H9 (cell line): ENCODE data around the gene ETV7. TPM values are rescaled to one million over a fixed set of nuclear protein-coding genes. Genes with fewer than 3 reads are reported as not detected.

Experiments used
- DNase-seq: peaks from one replicate; pipeline ENCODE4 v3.0.0-alpha.2; 2017
- H2AFZ ChIP-seq: one replicate; pipeline ENCODE4 v1.6.1; 2013; ENCODE audit warnings: mild to moderate bottlenecking, low read length, control low read depth, moderate library complexity
- H2AK5ac ChIP-seq: 2 replicates; pipeline ENCODE4 v1.6.1; 2013; ENCODE audit warnings: low read length, control low read depth, mixed read lengths; ENCODE audit not compliant: insufficient read length
- H2BK120ac ChIP-seq: one replicate; pipeline ENCODE4 v1.6.1; 2013; ENCODE audit warnings: low read depth, mild to moderate bottlenecking, low read length, control low read depth, inconsistent platforms; ENCODE audit not compliant: poor library complexity, severe bottlenecking
- H2BK12ac ChIP-seq: 2 replicates; pipeline ENCODE4 v1.6.1; 2013; ENCODE audit warnings: low read length, control low read depth, mixed read lengths, low read depth; ENCODE audit not compliant: insufficient read length
- H2BK15ac ChIP-seq: 2 replicates; pipeline ENCODE4 v1.6.1; 2013; ENCODE audit warnings: low read depth, low read length, control low read depth
- H2BK20ac ChIP-seq: one replicate; pipeline ENCODE4 v1.6.1; 2013; ENCODE audit warnings: low read depth, mild to moderate bottlenecking, low read length, control low read depth, inconsistent platforms; ENCODE audit not compliant: poor library complexity, severe bottlenecking
- H2BK5ac ChIP-seq: 2 replicates; pipeline ENCODE4 v1.6.1; 2013; ENCODE audit warnings: low read length, control low read depth, mixed read lengths; ENCODE audit not compliant: insufficient read length
- H3K14ac ChIP-seq: 2 replicates; pipeline ENCODE4 v1.6.1; 2013; ENCODE audit warnings: low read length, control low read depth; ENCODE audit not compliant: insufficient read depth
- H3K18ac ChIP-seq: 2 replicates; pipeline ENCODE4 v1.6.1; 2013; ENCODE audit warnings: low read depth, mild to moderate bottlenecking, mixed read lengths, low read length, control low read depth; ENCODE audit not compliant: insufficient read length
- H3K23ac ChIP-seq: 2 replicates; pipeline ENCODE4 v1.6.1; 2013; ENCODE audit warnings: low read length, control low read depth, mixed read lengths, low read depth; ENCODE audit not compliant: insufficient read length
- H3K23me2 ChIP-seq: 2 replicates; pipeline ENCODE4 v1.6.1; 2013; ENCODE audit warnings: low read depth, mild to moderate bottlenecking, mixed read lengths, low read length, control low read depth; ENCODE audit not compliant: insufficient read length, poor library complexity, severe bottlenecking
- H3K27ac ChIP-seq: 2 replicates; pipeline ENCODE4 v1.5.1; 2013; ENCODE audit warnings: low read length, control low read depth, mixed read lengths, low read depth; ENCODE audit not compliant: insufficient read length
- H3K27me3 ChIP-seq: 2 replicates; pipeline ENCODE4 v1.6.1; 2013; ENCODE audit warnings: low read length, control low read depth, inconsistent platforms; ENCODE audit not compliant: insufficient read depth
- H3K4ac ChIP-seq: 2 replicates; pipeline ENCODE4 v1.6.1; 2013; ENCODE audit warnings: low read depth, mild to moderate bottlenecking, control low read depth, inconsistent platforms, low read length, moderate library complexity
- H3K4me1 ChIP-seq: 2 replicates; pipeline ENCODE4 v1.6.1; 2013; ENCODE audit warnings: low read length, control low read depth, inconsistent platforms; ENCODE audit not compliant: insufficient read depth
- H3K4me2 ChIP-seq: 2 replicates; pipeline ENCODE4 v1.6.1; 2013; ENCODE audit warnings: low read length, control low read depth, mixed read lengths; ENCODE audit not compliant: insufficient read length, insufficient read depth
- H3K56ac ChIP-seq: 2 replicates; pipeline ENCODE4 v1.6.1; 2013; ENCODE audit warnings: low read depth, mild to moderate bottlenecking, mixed read lengths, low read length, control low read depth; ENCODE audit not compliant: insufficient read length
- H3K79me1 ChIP-seq: 2 replicates; pipeline ENCODE4 v1.6.1; 2013; ENCODE audit warnings: low read depth, mild to moderate bottlenecking, moderate library complexity, low read length, control low read depth, inconsistent platforms; ENCODE audit not compliant: insufficient read depth, poor library complexity, severe bottlenecking
- H3K79me2 ChIP-seq: 2 replicates; pipeline ENCODE4 v1.6.1; 2013; ENCODE audit warnings: low read length, control low read depth, inconsistent platforms; ENCODE audit not compliant: insufficient read depth
- H3K9ac ChIP-seq: 2 replicates; pipeline ENCODE4 v1.6.1; 2013; ENCODE audit warnings: low read length, control low read depth, mixed read lengths; ENCODE audit not compliant: insufficient read length; ENCODE audit errors: extremely low read depth
- H3K9me3 ChIP-seq: one replicate; pipeline ENCODE4 v1.6.1; 2013; ENCODE audit warnings: low read depth, low read length, inconsistent platforms; ENCODE audit not compliant: control insufficient read depth
- H3T11ph ChIP-seq: one replicate; pipeline ENCODE4 v1.6.1; 2013; ENCODE audit warnings: mild to moderate bottlenecking, low read length, control low read depth, inconsistent platforms
- H4K20me1 ChIP-seq: one replicate; pipeline ENCODE4 v1.6.1; 2013; ENCODE audit not compliant: control insufficient read depth, insufficient read length, insufficient read depth
- H4K5ac ChIP-seq: 2 replicates; pipeline ENCODE4 v1.6.1; 2013; ENCODE audit warnings: low read depth, mild to moderate bottlenecking, mixed read lengths, low read length, control low read depth; ENCODE audit not compliant: insufficient read length
- H4K8ac ChIP-seq: replicated peaks from 2 replicates; pipeline ENCODE4 v1.6.1; 2013; ENCODE audit warnings: low read length, control low read depth, mixed read lengths, low read depth; ENCODE audit not compliant: insufficient read length
- H4K91ac ChIP-seq: 2 replicates; pipeline ENCODE4 v1.6.1; 2013; ENCODE audit warnings: low read depth, mild to moderate bottlenecking, moderate library complexity, mixed read lengths, low read length, control low read depth; ENCODE audit not compliant: insufficient read length
- H3K27ac Mint-ChIP-seq, 3 experiments: 2 replicates in 2 of 3; 3 replicates in 1 of 3; pipeline ENCODE4 v1.8.0; 2020 to 2021; ENCODE audit warnings: mixed read lengths in 3 of 3, mild to moderate bottlenecking in 1 of 3, moderate library complexity in 1 of 3
- H3K27me3 Mint-ChIP-seq: 2 replicates; pipeline ENCODE4 v1.8.0; 2021; ENCODE audit warnings: low read depth, mild to moderate bottlenecking, moderate library complexity, mixed read lengths
- H3K36me3 Mint-ChIP-seq, 3 experiments: 2 replicates in 2 of 3; 3 replicates in 1 of 3; pipeline ENCODE4 v1.8.0; 2020 to 2021; ENCODE audit warnings: low read depth in 3 of 3, mixed read lengths in 3 of 3; ENCODE audit not compliant: insufficient read depth in 1 of 3
- H3K4me1 Mint-ChIP-seq, 2 experiments: 2 replicates each; pipeline ENCODE4 v1.8.0; 2020; ENCODE audit warnings: mixed read lengths in 2 of 2
- H3K4me3 Mint-ChIP-seq, 2 experiments: 2 replicates in 1 of 2; 3 replicates in 1 of 2; pipeline ENCODE4 v1.8.0; 2020 to 2021; ENCODE audit warnings: mild to moderate bottlenecking in 2 of 2, mixed read lengths in 2 of 2, moderate library complexity in 1 of 2
- H3K9me3 Mint-ChIP-seq, 2 experiments: 2 replicates in 1 of 2; 3 replicates in 1 of 2; pipeline ENCODE4 v1.8.0; 2020; ENCODE audit warnings: mild to moderate bottlenecking in 2 of 2, mixed read lengths in 2 of 2, moderate library complexity in 1 of 2
- CTCF ChIP-seq: fragments of 200-600 bp; sonication (generic); conservative IDR thresholded peaks from 3 replicates; pipeline ENCODE4 v1.8.0; 2021; ENCODE audit warnings: antibody characterized with exemption, mild to moderate bottlenecking
- WGBS: extraction: QIAGEN DNeasy Blood & Tissue Kit; methylation state at CpG from one replicate; pipeline ENCODE4 v1.1.7; 2013; ENCODE audit warnings: missing lambda C conversion rate, low lambda C conversion rate, mixed read lengths; ENCODE audit not compliant: insufficient read length; ENCODE audit errors: extremely low coverage; 5-methylcytosine and 5-hydroxymethylcytosine counted together
- total RNA-seq: library from RNA; stranded (reverse); gene quantifications from 2 replicates; pipeline ENCODE4 v1.2.1, GENCODE V29; 2021

The ETV7 gene
- total RNA-seq, 1 experiment from 2014 or later, result 0.92 TPM

GRCh38 chr6:36423101-36423824 lies 35.8 kb upstream of the ETV7 start:
- no peak overlapping the region for H4K5ac ChIP-seq
- no peaks in the 10 kb centered on the region for H3K79me2 ChIP-seq
- peak overlapping the region; percentile 37 for H3K18ac ChIP-seq
- H4K8ac ChIP-seq, result no peak overlapping the region
- peak overlapping the region; percentile 55 for H3K4me2 ChIP-seq
- H3K9me3 ChIP-seq, result no peaks in the 10 kb centered on the region
- H3K36me3 Mint-ChIP-seq, result no peaks in the 10 kb centered on the region
- H2AK5ac ChIP-seq, result no peak overlapping the region
- no peaks in the 10 kb centered on the region for H3K27me3 ChIP-seq
- H4K20me1 ChIP-seq, result no peaks in the 10 kb centered on the region
- H3K56ac ChIP-seq, result no peak overlapping the region
- H3K27ac ChIP-seq, result no peak overlapping the region
- H3K23ac ChIP-seq, result no peak overlapping the region
- H4K91ac ChIP-seq, result no peak overlapping the region
- peak overlapping the region; percentile 33 for H3K9ac ChIP-seq
- no CpG with 5 or more reads among the region's 51 CpGs for WGBS
- no peak overlapping the region for H2BK120ac ChIP-seq
- peak overlapping the region; percentile 65 for H2AFZ ChIP-seq
- TF ChIP-seq CTCF, result peak; percentile 67
- peak overlapping the region; percentile 81 to 83 for H3K4me3 Mint-ChIP-seq
- H3K9me3 Mint-ChIP-seq, result no peaks in the 10 kb centered on the region; a peak in 1 of 5 replicates
- peak overlapping the region; percentile 72 to 87 (median 77); a peak in 5 of 7 replicates for H3K27ac Mint-ChIP-seq
- no peak overlapping the region for H3K14ac ChIP-seq
- no peak overlapping the region for H2BK20ac ChIP-seq
- H3K4me1 ChIP-seq, result no peaks in the 10 kb centered on the region
- peaks cover 15 to 16% of the 10 kb centered on the region in 2 experiments for H3K4me1 Mint-ChIP-seq
- no peak overlapping the region for H3T11ph ChIP-seq
- H2BK12ac ChIP-seq, result no peak overlapping the region
- H2BK5ac ChIP-seq, result no peak overlapping the region
- no peak overlapping the region for H2BK15ac ChIP-seq
- DNase-seq, result peak; percentile 98
- H3K27me3 Mint-ChIP-seq, result no peaks in the 10 kb centered on the region; the same call in 1 of the 2 replicates
- H3K79me1 ChIP-seq, result no peaks in the 10 kb centered on the region
- no peak overlapping the region for H3K4ac ChIP-seq
- peaks cover 9% of the 10 kb centered on the region for H3K23me2 ChIP-seq
